HEK293 (cell line): ENCODE measurements around the gene PLEKHA1.

Experiments
- BCL11A ChIP-seq: fragments of 450-650 bp; formaldehyde crosslinking; IDR thresholded peaks from 2 replicates; pipeline ENCODE4 v1.5.1; 2016; ENCODE audit warnings: low read depth, missing biosample characterization, missing genetic modification characterization
- IKZF3 ChIP-seq: fragments of 450-650 bp; IDR thresholded peaks from 2 replicates; pipeline ENCODE4 v1.5.0; 2018; ENCODE audit warnings: missing biosample characterization, mild to moderate bottlenecking, missing genetic modification characterization, moderate library complexity
- KLF16 ChIP-seq: fragments of 450-650 bp; formaldehyde crosslinking; IDR thresholded peaks from 2 replicates; pipeline ENCODE4 v1.5.1; 2017; ENCODE audit warnings: missing biosample characterization, missing genetic modification characterization
- ZNF121 ChIP-seq: fragments of 450-650 bp; formaldehyde crosslinking; IDR thresholded peaks from 2 replicates; pipeline ENCODE4 v1.5.1; 2016; ENCODE audit warnings: missing biosample characterization, missing genetic modification characterization
- ZNF292 ChIP-seq: fragments of 450-650 bp; formaldehyde crosslinking; IDR thresholded peaks from 2 replicates; pipeline ENCODE4 v1.5.1; 2016; ENCODE audit warnings: low read depth, missing biosample characterization, missing genetic modification characterization, borderline replicate concordance
- ZNF48 ChIP-seq: fragments of 450-650 bp; formaldehyde crosslinking; IDR thresholded peaks from 2 replicates; pipeline ENCODE4 v1.5.1; 2016; ENCODE audit warnings: missing biosample characterization, missing genetic modification characterization
- ZNF501 ChIP-seq: fragments of 450-650 bp; formaldehyde crosslinking; IDR thresholded peaks from 2 replicates; pipeline ENCODE4 v1.5.1; 2016; ENCODE audit warnings: missing biosample characterization, missing genetic modification characterization
- ZNF530 ChIP-seq: fragments of 450-650 bp; formaldehyde crosslinking; IDR thresholded peaks from 2 replicates; pipeline ENCODE4 v1.5.1; 2016; ENCODE audit warnings: low read depth, missing biosample characterization, missing genetic modification characterization
- ZNF555 ChIP-seq: fragments of 450-650 bp; formaldehyde crosslinking; conservative IDR thresholded peaks from 2 replicates; pipeline ENCODE4 v1.5.1; 2017; ENCODE audit warnings: missing biosample characterization, mild to moderate bottlenecking, missing genetic modification characterization, inconsistent platforms
- ZSCAN30 ChIP-seq: fragments of 450-650 bp; IDR thresholded peaks from 2 replicates; pipeline ENCODE4 v1.5.1; 2018; ENCODE audit warnings: missing biosample characterization, mild to moderate bottlenecking, missing genetic modification characterization, moderate library complexity
- TF ChIP-seq, protein P1 (sequence below): fragments of 450-650 bp; formaldehyde crosslinking; IDR thresholded peaks from 2 replicates; pipeline ENCODE4 v1.5.1; 2016; ENCODE audit warnings: missing biosample characterization, missing genetic modification characterization
- TF ChIP-seq, protein P2 (sequence below): fragments of 450-650 bp; formaldehyde crosslinking; IDR thresholded peaks from 2 replicates; pipeline ENCODE4 v1.5.1; 2016; ENCODE audit warnings: missing biosample characterization, missing genetic modification characterization
- TF ChIP-seq, protein P3 (sequence below): fragments of 450-650 bp; formaldehyde crosslinking; IDR thresholded peaks from 2 replicates; pipeline ENCODE4 v1.5.1; 2016; ENCODE audit warnings: missing biosample characterization, missing genetic modification characterization, low read depth

DNA sequence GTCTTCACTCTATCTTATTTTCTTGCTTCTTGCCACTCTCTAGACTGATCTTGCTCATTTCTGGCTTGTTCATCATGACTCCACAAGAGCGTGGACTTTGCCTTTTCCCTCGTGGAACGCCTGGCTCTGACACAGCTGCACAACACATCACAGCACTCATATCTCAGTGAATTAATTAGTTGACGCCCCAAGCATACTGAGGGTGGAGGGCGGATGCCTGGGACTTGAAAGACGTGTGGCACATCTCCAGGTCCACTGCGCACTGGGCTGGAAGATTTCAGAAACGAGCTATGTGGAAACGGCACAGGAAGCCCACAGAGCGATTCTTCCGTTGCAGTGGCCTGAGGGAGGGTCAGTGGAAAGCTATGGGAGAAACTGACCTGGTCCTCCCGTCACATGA lies 23.6 kb upstream of the PLEKHA1 start:
- TF ChIP-seq, protein P1, sequence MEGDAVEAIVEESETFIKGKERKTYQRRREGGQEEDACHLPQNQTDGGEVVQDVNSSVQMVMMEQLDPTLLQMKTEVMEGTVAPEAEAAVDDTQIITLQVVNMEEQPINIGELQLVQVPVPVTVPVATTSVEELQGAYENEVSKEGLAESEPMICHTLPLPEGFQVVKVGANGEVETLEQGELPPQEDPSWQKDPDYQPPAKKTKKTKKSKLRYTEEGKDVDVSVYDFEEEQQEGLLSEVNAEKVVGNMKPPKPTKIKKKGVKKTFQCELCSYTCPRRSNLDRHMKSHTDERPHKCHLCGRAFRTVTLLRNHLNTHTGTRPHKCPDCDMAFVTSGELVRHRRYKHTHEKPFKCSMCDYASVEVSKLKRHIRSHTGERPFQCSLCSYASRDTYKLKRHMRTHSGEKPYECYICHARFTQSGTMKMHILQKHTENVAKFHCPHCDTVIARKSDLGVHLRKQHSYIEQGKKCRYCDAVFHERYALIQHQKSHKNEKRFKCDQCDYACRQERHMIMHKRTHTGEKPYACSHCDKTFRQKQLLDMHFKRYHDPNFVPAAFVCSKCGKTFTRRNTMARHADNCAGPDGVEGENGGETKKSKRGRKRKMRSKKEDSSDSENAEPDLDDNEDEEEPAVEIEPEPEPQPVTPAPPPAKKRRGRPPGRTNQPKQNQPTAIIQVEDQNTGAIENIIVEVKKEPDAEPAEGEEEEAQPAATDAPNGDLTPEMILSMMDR (tag by site-specific recombination), result no peak
- TF ChIP-seq, protein P2, sequence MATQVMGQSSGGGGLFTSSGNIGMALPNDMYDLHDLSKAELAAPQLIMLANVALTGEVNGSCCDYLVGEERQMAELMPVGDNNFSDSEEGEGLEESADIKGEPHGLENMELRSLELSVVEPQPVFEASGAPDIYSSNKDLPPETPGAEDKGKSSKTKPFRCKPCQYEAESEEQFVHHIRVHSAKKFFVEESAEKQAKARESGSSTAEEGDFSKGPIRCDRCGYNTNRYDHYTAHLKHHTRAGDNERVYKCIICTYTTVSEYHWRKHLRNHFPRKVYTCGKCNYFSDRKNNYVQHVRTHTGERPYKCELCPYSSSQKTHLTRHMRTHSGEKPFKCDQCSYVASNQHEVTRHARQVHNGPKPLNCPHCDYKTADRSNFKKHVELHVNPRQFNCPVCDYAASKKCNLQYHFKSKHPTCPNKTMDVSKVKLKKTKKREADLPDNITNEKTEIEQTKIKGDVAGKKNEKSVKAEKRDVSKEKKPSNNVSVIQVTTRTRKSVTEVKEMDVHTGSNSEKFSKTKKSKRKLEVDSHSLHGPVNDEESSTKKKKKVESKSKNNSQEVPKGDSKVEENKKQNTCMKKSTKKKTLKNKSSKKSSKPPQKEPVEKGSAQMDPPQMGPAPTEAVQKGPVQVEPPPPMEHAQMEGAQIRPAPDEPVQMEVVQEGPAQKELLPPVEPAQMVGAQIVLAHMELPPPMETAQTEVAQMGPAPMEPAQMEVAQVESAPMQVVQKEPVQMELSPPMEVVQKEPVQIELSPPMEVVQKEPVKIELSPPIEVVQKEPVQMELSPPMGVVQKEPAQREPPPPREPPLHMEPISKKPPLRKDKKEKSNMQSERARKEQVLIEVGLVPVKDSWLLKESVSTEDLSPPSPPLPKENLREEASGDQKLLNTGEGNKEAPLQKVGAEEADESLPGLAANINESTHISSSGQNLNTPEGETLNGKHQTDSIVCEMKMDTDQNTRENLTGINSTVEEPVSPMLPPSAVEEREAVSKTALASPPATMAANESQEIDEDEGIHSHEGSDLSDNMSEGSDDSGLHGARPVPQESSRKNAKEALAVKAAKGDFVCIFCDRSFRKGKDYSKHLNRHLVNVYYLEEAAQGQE (tag by site-specific recombination), result no peak
- no peak for TF ChIP-seq ZNF555 (tag by site-specific recombination)
- TF ChIP-seq, protein P3, sequence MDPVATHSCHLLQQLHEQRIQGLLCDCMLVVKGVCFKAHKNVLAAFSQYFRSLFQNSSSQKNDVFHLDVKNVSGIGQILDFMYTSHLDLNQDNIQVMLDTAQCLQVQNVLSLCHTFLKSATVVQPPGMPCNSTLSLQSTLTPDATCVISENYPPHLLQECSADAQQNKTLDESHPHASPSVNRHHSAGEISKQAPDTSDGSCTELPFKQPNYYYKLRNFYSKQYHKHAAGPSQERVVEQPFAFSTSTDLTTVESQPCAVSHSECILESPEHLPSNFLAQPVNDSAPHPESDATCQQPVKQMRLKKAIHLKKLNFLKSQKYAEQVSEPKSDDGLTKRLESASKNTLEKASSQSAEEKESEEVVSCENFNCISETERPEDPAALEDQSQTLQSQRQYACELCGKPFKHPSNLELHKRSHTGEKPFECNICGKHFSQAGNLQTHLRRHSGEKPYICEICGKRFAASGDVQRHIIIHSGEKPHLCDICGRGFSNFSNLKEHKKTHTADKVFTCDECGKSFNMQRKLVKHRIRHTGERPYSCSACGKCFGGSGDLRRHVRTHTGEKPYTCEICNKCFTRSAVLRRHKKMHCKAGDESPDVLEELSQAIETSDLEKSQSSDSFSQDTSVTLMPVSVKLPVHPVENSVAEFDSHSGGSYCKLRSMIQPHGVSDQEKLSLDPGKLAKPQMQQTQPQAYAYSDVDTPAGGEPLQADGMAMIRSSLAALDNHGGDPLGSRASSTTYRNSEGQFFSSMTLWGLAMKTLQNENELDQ (tag by site-specific recombination), result no peak
- no peak for TF ChIP-seq ZSCAN30 (tag by site-specific recombination)
- no peak for TF ChIP-seq IKZF3 (tag by site-specific recombination)
- TF ChIP-seq ZNF501 (tag by site-specific recombination), result no peak
- TF ChIP-seq ZNF530 (tag by site-specific recombination), result no peak
- no peak for TF ChIP-seq BCL11A (tag by site-specific recombination)
- no peak for TF ChIP-seq ZNF292 (tag by site-specific recombination)
- no peak for TF ChIP-seq ZNF121 (tag by site-specific recombination)
- TF ChIP-seq ZNF48 (tag by site-specific recombination), result no peak
- no peak for TF ChIP-seq KLF16 (tag by site-specific recombination)
